Ascending aorta (tissue), 2 donors: Measurements from ENCODE around the gene PRSS8. TPM values are rescaled to one million over a fixed set of nuclear protein-coding genes. Genes with fewer than 3 reads are reported as not detected.
"Not testable (repeated sequence)": the region's sequence is repeated elsewhere in the genome, so short reads cannot be mapped to it uniquely, and the experiment has no call there.

Experiments
- DNase-seq, 2 donors: peaks; one replicate each; pipeline ENCODE4 v3.0.0-alpha.2; 2019; ENCODE audit warnings: low spot score in 2 of 2
- H3K27ac ChIP-seq, 2 donors: fragments of 200-600 bp; sonication (generic); one replicate each; pipeline ENCODE4 v1.5.1; 2016 to 2017; ENCODE audit warnings: mild to moderate bottlenecking in 1 of 2
- H3K27me3 ChIP-seq: fragments of 200-600 bp; sonication (generic); one replicate; pipeline ENCODE4 v1.5.1; 2017
- H3K36me3 ChIP-seq, 2 donors: fragments of 200-600 bp; sonication (generic); one replicate each; pipeline ENCODE4 v1.5.1; 2016
- H3K4me1 ChIP-seq, 2 donors: fragments of 200-600 bp; sonication (generic); one replicate each; pipeline ENCODE4 v1.5.1; 2016 to 2017; ENCODE audit warnings: mild to moderate bottlenecking in 1 of 2
- H3K4me3 ChIP-seq, 2 donors: fragments of 200-600 bp; sonication (generic); one replicate each; pipeline ENCODE4 v1.5.1; 2016 to 2017; ENCODE audit warnings: mild to moderate bottlenecking in 1 of 2
- H3K9me3 ChIP-seq, 2 donors: fragments of 200-600 bp; sonication (generic); one replicate each; pipeline ENCODE4 v1.5.1; 2016
- intact Hi-C: fragments of 100-400 bp; cut with DNase I; formaldehyde crosslinking; loops from one replicate; pipeline ENCODE4 v1.15.1; 2023
- total RNA-seq: library from RNA; depleted of rRNA; stranded (reverse); fragments of >200 nt; gene quantifications from one replicate; pipeline ENCODE4 v1.1.0, GENCODE V29; 2016
- TF ChIP-seq, protein P1 (sequence below), 3 experiments: fragments of 200-600 bp in 2 of 3; fragments of 450-650 bp in 1 of 3; sonication (generic) in 2 of 3; IDR thresholded peaks; one replicate each; pipeline ENCODE4 v1.5.1; 2016 to 2019; ENCODE audit warnings: antibody characterized with exemption in 3 of 3, mild to moderate bottlenecking in 1 of 3, moderate library complexity in 1 of 3

The PRSS8 gene
- total RNA-seq, 1 donor from 2014 or later = not detected

DNA sequence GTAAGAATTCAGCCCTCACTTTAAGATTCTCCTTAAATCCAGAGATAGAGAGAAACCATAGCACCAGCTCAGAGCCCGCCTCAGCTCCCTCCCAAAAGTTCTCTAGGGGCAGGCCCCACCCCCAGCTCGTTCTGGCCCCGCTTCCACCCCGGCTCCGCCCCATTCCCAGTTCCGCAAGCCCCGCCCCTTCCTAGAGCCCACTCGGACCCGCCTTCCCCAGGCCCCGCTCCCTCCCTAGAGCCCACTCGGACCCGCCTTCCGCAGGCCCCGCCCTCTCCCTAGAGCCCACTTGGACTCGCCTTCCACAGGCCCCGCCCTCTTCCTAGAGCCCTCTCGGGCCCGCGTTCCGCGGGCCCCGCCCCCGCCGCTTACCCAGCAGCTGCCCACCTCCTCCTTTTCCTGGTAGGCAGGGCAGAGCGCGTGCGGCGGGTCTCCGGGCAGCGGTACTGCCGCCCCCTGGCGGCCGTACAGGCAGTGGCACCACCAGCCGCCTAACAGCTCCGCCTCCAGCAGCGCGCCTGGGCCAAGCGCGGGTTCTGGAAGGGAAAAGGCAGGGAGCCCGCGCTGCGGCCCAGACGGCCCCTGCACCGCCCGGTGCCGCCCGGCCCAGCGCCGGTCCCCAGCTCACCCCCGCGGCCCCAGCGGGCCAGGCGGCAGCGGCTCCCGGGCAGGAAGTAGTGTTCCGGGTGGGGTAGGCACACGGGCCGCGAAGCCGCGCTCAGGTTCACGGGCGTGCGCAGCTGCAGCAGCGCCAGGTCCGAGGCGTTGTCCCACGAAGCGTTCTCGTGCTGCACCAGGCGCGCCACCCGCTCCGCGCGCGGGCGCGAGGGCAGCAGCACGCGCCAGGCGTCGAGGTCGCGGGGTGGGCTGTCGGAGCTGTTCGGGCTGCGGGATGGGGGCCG is 6.8 kb upstream of the PRSS8 start:
- Histone ChIP-seq H3K27me3 (no peaks in the 10 kb centered on the region), H3K27ac (peak overlapping the region; percentile 80 to 83), H3K36me3 (no peaks in the 10 kb centered on the region), H3K9me3 (no peaks in the 10 kb centered on the region), H3K4me3 (peak overlapping the region; percentile 59 to 73), H3K4me1 (peaks cover 6 to 24% of the 10 kb centered on the region in 2 donors)
- TF ChIP-seq, protein P1, sequence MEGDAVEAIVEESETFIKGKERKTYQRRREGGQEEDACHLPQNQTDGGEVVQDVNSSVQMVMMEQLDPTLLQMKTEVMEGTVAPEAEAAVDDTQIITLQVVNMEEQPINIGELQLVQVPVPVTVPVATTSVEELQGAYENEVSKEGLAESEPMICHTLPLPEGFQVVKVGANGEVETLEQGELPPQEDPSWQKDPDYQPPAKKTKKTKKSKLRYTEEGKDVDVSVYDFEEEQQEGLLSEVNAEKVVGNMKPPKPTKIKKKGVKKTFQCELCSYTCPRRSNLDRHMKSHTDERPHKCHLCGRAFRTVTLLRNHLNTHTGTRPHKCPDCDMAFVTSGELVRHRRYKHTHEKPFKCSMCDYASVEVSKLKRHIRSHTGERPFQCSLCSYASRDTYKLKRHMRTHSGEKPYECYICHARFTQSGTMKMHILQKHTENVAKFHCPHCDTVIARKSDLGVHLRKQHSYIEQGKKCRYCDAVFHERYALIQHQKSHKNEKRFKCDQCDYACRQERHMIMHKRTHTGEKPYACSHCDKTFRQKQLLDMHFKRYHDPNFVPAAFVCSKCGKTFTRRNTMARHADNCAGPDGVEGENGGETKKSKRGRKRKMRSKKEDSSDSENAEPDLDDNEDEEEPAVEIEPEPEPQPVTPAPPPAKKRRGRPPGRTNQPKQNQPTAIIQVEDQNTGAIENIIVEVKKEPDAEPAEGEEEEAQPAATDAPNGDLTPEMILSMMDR (IDR thresholded peaks at IDR 0.05) = peak; percentile 93 to 99 (median 96)
- peak; percentile 97 to 99 for DNase-seq
- intact Hi-C loops = loop anchor here (1.0 to 5.0 kb wide), 9 partner anchors 25 to 730 kb away; partner anchors contain the start of genes BCKDK, FUS, HSD3B7 and KAT8

DNA sequence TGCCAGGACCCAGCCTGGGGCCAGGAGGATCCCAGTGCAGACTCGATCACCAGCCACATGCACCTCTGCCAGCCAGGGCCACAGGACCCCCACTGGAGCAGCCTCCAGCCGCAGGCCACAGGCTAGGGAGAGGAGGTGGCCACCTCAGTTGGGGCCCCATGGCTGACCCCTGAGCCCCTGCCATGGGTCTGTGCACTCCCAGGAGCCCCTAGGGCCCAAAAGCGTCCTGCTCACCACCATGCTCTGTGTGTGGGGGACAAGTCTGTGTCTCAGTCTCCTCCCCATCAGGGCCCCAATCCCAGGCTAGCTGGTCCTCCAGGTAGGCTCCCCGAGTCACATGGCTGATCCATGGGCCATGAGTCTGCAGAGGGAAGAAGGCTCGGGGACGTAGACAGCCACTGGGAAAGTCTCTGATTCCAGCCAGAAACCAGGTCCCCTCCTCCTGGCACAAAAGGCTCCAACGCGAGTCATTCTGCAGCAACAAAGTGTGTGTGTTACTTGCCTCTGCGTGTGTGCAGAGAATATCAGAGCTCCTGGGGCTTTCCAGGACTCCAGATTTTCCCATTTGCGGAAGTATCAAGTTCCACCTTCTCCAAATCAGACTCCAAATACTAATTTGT is 6.1 kb upstream of the PRSS8 start:
- TF ChIP-seq, protein P1 (IDR thresholded peaks at IDR 0.05) = no peak
- Histone ChIP-seq H3K36me3 (no peaks in the 10 kb centered on the region), H3K27ac (peak overlapping the region; percentile 80 to 83), H3K4me3 (peak overlapping the region; percentile 18 to 25), H3K27me3 (no peaks in the 10 kb centered on the region), H3K4me1 (peaks cover 6 to 24% of the 10 kb centered on the region in 2 donors), H3K9me3 (no peaks in the 10 kb centered on the region)
- intact Hi-C loops = loop anchor here (1.0 to 5.0 kb wide), 8 partner anchors 24 to 731 kb away; partner anchors contain the start of genes BCKDK, FUS, KAT8 and STX4
- peak; percentile 55 to 79 for DNase-seq

DNA sequence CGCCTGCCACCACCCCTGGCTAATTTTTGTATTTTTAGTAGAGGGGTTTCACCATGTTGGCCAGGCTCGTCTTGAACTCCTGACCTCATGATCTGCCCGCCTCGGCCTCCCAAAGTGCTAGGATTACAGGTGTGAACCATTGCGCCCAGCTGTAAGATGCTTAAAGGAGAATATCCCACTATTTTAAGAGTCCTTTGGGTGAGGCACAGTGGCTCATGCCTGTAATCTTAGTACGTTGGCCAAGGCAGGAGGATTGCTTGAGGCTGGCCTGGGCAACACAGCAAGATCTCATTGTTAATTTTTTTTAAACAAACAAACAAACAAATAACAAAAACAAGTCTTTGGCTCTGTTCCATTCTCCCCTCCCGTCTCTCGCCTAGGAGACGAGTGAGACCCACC is 5.5 kb upstream of the PRSS8 start:
- intact Hi-C loops = loop anchor here (5.0 kb wide), 1 partner anchor 731 kb away; the partner anchor contains the start of gene ZNF267
- not testable (repeated sequence) for H3K27me3 ChIP-seq, H3K36me3 ChIP-seq, DNase-seq, H3K9me3 ChIP-seq
- peak overlapping the region in 1 of 2 donors; percentile 25 for H3K4me3 ChIP-seq
- H3K4me1 ChIP-seq = peaks cover 6 to 24% of the 10 kb centered on the region in 2 donors
- H3K27ac ChIP-seq = peak overlapping the region; percentile 80 to 83

DNA sequence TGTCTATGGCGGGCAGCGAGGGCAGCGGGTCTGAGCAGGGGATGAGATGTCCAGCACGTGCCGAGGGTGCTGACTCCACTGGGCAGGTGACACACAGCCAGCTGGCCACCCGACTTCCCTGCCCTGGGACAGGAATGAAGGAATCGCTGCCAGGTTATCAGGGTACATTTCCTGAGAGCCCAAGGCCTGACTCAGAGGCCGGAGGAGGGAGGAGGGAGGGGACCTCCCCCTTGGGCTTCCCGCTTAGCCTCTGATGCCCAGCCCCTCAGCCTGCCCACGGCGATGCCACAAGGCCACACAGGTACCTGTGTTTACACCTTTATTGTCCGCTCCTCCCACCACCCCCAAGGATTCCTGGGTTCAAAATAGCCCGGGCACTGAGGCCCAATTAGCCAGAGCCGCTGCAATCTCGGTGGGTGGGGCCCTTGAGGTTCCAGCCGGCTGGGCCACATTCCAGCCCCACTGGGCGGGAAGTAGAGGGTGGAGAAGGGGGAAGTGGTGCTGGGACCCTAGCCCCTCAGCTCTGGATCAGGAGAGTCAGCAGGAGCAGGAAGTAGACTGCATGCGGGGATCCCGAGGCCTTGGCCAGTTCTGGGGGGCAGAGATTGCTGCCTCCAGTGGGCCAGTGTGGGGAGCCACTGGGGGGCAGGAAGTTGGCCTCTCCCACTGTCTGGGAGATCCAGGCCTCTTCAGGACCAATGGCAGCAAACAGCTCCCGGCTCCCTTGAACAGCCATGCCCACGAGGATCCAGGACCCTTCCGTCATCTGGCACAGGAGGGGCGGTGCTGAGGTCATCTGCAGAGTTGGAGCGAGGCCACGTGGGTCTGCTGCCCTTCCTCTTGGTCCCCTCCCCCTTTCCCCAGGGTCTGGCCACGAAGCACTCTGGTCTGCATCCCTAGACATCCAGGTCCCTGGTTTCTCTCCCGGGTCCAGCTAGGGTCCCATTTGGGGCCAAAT is 3.4 kb upstream of the PRSS8 start:
- DNase-seq = peak; percentile 75 to 93
- Histone ChIP-seq H3K9me3 (no peaks in the 10 kb centered on the region), H3K4me3 (peak overlapping the region; percentile 18 to 53), H3K36me3 (no peaks in the 10 kb centered on the region), H3K4me1 (peaks cover 6 to 24% of the 10 kb centered on the region in 2 donors), H3K27ac (peak overlapping the region; percentile 83 to 84), H3K27me3 (no peaks in the 10 kb centered on the region)
- TF ChIP-seq, protein P1 (IDR thresholded peaks at IDR 0.05) = no peak
- intact Hi-C loops = loop anchor here (1.0 kb wide), 1 partner anchor 21 kb away; no protein-coding TSS in a partner anchor

DNA sequence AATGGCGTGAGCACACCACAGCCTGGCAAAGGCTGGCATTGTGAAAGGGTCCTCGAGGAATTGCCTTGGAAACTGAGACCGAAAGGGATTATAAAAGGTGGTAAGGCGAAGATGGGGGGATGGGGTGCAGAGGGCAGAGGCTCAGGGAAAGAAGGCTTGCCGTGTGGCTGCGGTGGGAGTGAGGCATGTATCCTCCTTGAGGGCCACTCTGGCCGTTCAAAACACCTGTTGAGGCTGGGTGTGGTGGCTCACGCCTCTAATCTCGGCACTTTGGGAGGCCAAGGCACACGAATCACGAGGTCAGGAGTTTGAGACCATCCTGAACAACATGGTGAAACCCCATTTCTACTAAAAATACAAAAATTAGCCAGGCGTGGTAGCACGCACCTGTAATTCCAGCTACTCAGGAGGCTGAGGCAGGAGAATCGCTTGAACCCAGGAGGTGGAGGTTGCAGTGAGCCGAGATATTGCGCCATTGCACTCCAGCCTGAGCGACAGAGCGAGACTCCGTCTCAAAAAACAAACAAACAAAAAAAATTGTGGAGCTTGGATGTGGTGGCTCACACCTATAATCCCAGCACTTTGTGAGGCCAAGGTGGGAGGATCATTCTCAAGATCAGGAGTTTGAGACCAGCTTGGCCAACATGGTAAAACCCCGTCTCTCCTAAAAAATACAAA is 1.4 kb upstream of the PRSS8 start:
- H3K4me3 ChIP-seq = not testable (repeated sequence)

More for the DNA sequence above, 1.4 kb upstream of the PRSS8 start:
- H3K9me3 ChIP-seq, H3K27me3 ChIP-seq, H3K27ac ChIP-seq, intact Hi-C loops, DNase-seq, H3K36me3 ChIP-seq: not testable (repeated sequence)
- peaks cover 0 to 21% of the 10 kb centered on the region in 2 donors for H3K4me1 ChIP-seq
